Mucosa of gallbladder (tissue), 1 donor: ENCODE measurements around the gene BCL2L2. TPM values are rescaled to one million over a fixed set of nuclear protein-coding genes. Genes with fewer than 3 reads are reported as not detected.
A peak's percentile ranks its signal among the peaks of the same experiment; 100 is the strongest.

Experiments
- DNase-seq: peaks from one replicate; pipeline ENCODE4 v3.0.0-alpha.2; 2020; ENCODE audit warnings: low spot score
- total RNA-seq: library from RNA; stranded (reverse); gene quantifications from one replicate; pipeline ENCODE4 v1.2.1, GENCODE V29; 2021
- donor health status: DM: no; HTN: no; CAD: no.

BCL2L2 gene
- total RNA-seq, 1 donor from 2014 or later, result 54.2 TPM

DNA sequence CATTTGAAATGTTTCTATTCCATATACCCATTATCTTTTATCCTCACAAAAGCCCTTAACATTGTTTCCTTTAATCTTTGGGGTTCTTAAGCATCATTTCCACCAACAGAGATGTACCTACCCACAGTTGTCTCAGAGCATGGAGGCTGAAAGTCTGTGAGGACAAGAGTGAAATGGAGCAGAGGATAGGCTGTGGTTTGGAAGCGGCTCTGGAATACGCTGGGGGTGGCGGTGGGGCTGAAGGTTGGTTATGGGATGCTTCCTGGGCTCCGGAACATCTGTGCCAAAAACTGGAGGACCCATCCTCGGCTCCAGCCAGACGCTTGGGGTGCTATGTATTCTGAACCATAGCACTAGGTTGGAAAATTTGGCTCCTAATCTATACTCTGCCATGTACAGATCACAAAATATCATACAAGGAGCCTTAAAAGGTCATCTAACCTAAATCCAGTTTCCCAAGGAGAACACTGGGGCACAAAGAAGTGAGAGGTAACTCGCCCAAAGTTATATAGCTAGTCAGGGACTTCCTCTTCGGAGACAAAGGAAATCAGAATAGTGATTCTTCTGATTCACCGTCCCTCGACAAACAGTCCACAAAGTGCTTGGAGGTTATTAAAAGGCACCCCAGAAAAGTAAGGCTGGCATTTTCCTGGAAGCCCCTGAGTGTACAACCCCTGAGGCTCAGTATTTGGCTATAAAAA is 6.5 kb upstream of the BCL2L2 start:
- DNase-seq, result no peak

DNA sequence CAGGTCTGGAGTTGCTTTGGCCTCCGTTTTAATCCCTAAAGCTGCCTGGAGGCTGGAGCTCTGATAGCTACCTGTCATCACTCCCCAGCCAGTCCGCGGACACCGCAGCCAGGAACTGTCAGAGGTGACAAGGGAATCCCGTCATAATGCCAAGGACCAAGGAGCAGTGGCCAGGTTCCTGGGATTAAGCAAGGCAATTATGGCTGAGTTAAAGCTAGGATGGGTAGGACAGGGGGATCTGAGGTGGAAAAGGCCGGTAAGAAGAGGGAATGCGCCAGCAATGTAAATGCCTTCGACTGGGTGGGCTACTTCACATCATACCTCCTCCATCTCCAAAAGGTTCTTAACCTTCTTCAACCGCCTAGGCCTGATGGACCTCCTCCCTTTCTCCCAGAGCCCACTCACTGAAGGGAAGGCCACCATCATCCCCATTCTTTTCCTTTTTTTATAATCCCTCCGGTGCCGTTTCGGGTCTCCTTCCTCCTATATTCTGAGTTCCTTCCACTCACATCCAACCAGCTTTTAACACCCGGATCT is 5.9 kb upstream of the BCL2L2 start:
- peak; percentile 36 for DNase-seq

DNA sequence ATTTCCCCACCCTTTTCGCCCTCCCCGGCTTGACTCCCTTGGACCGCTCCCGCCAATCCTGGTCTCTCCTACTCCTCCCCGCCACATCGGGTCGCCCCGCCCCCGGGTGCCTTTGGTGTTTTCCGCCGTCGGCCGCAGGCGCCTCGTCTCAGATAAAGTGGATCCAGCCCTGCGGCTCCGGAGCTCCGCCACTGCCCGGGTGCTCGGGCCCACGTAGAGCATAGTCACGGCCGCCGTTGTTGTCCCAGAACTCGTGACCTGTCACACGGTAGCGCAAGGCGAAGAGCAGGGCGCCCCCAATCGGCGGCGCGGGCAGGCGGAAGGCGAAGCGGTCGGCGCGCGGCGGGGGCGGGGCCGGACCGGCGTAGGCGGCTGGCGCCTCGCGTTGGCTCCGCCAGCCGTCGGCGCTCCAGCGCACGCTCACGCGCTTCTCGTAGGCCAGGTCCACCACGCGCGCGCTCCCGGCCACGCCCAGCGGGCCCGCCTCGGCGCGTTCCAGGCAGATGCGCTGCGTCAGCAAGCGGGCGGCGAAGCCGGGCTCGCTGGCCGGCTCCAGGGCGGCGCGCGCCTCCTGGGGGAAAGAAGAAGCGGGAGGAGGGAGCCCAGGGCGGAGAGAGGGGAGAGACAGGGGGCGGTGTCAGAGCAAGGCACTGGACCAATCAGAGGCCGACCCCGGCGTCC is 5.2 kb upstream of the BCL2L2 start:
- peak; percentile 98 for DNase-seq

DNA sequence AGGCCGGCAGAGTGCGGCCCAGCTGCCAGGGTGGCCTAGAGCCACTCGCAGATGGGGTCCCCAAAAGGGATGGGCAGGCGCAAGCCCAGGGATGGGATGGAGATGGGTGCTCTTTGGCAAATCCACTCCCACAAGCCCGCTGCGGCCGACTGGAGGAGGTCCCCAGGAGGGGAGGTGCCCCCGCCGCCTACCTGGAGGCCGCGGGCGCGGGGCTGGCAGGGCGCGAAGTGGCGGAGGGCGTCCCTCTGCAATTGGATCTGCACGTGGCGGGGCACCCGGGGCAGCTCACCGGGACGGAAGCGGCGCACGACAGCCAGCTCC is 4.7 kb upstream of the BCL2L2 start:
- DNase-seq, result no peak

DNA sequence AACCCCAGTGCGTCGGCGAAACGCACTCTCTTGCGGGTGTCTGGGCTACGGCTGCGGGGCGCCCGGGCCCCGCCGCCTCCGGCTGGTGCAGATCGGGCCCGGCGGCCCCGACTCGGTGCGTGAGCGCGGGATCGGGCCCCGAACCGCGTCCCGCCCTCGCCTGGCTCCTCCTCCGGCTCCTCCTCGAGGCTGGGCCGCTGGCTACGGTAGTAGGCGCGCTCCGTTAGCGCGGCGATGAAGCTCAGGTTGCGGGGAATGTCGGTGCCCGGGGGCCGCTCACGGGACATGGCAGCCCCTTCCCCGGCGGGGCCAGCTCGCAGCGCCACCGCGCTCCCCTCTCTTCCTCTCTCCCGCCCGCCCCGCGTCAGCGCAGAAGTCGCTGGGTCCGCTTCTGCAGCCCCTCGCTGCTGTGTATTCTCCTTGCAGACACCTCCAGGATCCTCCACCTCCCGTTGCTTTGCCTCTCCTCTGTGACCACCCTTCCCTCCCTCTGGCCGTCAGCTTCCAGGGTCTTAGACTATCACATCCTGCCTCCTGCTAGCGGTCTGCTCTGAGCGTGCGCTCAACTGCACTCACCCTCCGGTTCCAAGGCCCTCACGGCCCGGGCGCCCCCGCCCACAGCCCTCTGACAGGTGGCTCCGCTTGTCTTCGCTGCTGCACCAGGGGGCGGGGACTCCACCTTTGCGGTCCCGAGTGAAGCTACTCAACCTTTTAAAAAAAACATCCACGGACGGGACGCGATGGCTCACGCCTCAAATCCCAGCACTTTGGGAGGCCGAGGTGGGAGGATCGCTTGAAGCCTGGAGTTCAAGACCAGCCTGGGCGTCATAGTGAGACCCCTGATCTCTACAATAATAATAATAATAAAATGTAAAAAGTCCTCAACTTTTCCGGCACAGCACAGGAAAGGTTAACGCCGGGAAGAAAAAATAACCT is 4.1 kb upstream of the BCL2L2 start, which contains the start of gene PPP1R3E:
TSS of gene PPP1R3E (minus strand) at position 570 of the 936 bp plus-strand sequence. CDS start at position 287, 283 bp downstream.
- DNase-seq, result peak; percentile 57

DNA sequence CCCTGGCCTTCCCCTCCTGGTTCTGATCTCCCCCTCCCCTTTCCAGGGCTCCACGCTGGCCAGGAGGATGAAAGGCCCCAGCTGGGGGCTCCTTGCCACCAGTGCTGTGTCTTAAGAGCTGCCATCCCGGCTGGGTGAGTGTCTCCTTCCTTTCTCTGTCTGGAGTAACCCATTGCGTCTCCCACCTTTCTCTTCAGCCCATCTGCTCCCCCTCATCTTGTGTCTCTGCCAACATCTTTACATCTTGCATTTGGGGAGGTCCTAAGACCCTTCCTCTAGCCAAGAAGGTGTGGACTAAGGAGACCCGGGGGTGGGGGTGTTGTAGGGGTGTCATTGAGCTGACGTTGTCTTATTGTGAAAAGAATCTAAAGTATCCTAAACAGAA is 505 bp downstream of the BCL2L2 start:
- no peak for DNase-seq

DNA sequence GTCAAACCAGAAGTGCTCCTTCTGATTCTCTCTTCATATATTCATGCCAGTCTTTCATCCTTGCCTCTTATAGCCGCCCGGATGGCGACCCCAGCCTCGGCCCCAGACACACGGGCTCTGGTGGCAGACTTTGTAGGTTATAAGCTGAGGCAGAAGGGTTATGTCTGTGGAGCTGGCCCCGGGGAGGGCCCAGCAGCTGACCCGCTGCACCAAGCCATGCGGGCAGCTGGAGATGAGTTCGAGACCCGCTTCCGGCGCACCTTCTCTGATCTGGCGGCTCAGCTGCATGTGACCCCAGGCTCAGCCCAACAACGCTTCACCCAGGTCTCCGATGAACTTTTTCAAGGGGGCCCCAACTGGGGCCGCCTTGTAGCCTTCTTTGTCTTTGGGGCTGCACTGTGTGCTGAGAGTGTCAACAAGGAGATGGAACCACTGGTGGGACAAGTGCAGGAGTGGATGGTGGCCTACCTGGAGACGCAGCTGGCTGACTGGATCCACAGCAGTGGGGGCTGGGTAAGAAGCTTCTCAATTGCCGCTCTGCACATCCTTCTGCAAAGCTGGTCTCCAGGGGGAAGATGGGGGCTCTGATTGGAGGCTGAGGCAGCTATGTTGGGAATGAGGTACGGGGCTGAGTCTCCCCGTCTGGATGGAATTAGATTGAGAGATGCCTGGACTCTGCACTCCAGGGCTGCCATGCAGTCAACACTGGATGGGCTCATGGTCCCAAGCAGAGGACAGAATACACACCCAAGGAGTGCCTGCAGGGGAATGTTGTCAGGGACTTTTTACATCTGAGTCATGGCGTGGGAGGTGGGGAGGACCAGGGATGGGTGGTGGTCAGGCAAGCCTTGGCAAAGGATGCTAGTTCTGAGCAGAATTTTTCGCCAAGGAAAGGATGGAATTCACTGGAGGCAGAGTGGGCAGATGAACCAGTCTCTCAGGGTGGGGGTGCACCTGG is 1.3 kb downstream of the BCL2L2 start:
- no peak for DNase-seq

DNA sequence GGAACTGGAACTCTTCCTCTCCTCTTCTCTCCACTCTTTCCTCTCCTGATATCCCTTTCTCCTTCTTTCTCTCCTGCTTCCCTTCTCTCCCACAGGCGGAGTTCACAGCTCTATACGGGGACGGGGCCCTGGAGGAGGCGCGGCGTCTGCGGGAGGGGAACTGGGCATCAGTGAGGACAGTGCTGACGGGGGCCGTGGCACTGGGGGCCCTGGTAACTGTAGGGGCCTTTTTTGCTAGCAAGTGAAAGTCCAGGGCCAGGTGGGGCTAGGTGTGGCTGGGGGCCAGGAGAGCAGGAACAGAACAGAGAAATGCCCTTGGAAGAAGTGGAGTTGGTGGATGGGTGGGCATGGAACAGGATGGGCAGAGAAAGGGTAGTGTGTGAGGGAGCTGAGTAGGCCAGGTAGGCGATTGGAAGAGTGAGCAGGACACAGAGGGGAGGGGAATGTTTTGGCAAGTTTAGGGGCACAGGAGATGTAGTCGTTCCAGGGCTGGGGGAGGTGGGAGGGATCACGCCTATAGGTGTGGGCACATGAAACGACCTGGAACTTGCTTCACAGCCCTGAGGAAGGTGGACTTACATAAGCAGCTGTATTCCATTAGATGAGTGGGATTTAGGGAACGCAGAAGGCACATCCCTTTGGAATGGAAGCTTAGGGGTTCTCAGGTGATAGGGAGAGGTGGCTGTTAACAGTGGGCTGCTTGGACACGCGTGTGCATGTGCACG is 2.2 kb downstream of the BCL2L2 start:
- DNase-seq, result no peak

DNA sequence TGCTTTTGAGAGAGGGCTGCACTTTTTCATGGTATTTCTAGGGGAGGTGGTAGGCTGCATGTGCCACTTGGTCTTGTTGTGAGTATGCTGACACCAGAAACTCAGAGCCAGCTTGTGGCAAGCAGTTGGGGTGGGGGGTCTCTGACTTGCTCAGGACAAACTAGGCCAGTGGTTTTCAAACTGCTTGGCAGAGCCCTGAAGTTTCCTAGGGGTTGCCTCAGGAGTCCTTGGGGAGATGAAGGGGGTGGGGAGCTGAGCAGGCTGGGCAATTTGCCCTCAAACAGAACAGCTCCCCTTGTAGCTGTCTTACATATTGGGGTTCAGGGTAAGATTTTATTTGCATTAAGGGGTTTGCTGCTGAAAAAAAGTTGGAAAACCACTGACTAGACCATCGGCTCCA is 3.9 kb downstream of the BCL2L2 start:
- DNase-seq, result no peak

DNA sequence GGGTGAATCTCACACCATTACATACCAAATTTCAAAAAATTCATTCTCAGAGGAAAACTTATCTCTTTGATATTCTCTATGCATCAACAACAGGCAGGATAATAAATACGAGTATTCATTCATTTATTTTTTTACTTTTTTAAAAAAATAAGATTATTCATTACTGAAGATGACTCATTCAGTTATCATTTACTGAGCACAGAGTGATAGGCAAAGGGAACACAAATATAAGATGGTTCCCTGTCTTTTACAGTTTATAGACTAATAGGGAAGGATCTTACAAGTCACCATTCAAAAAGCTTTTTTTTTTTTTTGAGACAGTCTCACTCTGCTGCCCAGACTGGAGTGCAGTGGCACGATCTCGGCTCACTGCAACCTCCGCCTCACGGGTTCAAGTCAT is 9.7 kb downstream of the BCL2L2 start:
- no peak for DNase-seq

DNA sequence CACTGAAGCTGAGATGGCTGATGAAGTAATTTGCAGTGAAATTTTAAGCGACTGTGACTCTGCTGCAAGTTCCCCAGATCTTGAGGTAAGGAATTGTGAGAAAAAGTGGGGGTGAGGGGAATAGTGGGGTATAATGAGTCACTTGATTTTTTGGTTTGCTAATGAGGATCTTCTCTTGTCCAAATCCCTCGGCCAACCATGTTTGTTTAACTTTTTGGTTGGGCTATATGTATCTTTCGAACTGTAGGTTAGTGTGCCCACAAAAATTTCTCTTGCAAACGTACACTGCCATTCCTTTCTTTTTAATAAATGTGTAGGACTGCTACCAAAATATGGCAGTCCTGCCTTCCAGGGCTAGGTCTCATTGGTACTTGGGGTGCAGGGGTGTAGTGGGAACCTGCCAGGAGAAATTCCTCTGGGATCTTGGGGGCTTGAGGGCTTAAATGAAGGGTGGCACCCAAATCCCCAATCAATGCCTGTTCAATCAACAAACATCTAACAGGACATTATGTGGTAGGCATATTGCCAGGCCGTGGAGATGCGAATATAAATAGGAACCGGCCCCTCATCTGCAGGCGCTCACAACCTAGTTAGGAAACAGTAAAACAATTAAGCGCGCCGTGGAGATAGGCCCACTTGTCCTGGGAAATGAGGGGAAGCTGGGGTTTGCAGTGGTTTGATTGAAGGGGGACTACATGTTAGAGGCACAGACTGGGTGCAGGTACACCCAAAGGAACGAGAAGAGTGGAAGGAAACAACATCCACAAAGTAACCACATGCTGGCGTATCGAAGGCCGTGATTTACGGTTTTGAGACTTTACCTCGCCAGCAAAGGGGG is 13.3 kb downstream of the BCL2L2 start:
- no peak for DNase-seq

DNA sequence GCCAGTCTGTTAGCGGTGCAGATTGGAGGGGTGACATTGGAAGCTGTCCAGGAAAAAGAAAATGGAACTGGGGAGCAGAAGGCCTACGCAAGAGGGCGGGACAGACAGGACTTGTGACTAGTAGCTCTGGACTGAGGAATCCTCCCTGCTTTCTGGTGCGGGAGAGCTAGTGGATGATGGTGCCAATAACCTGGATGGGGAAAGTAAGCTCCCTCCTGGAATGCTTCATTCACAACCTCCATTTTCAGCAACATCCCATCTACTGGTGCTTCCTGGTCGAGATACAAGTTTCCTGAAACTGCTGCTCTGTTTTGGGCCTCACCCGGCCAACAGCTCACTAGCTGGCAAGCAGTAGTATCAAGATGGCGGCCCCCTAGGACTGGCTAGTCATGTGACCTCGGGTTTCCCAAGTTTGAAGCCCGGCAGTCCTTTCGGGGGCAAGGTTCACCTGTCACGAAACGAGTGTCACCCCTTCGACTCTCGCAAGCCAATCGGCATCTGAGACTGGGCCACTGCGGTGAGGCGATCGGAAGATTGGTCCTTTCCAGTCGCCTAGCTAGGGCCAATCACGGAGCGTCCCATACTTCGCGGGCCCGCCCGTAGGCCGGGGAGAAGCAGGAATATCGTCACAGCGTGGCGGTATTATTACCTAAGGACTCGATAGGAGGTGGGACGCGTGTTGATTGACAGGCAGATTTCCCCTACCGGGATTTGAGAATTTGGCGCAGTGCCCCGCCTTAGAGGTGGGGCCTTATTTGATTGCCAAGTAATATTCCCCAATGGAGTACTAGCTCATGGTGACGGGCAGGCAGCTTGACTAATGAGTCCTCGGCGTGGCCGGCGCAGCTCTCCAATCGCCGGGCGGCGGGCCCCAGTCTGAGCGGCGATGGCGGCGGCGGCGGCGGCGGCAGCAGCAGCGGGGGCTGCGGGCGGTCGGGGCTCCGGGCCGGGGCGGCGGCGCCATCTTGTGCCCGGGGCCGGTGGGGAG is 14.2 kb downstream of the BCL2L2 start, which contains the start of gene PABPN1:
TSS of gene PABPN1 (plus strand) at position 874 of the 988 bp plus-strand sequence. CDS start at position 887, 13 bp downstream.
- peak; percentile 100 for DNase-seq

DNA sequence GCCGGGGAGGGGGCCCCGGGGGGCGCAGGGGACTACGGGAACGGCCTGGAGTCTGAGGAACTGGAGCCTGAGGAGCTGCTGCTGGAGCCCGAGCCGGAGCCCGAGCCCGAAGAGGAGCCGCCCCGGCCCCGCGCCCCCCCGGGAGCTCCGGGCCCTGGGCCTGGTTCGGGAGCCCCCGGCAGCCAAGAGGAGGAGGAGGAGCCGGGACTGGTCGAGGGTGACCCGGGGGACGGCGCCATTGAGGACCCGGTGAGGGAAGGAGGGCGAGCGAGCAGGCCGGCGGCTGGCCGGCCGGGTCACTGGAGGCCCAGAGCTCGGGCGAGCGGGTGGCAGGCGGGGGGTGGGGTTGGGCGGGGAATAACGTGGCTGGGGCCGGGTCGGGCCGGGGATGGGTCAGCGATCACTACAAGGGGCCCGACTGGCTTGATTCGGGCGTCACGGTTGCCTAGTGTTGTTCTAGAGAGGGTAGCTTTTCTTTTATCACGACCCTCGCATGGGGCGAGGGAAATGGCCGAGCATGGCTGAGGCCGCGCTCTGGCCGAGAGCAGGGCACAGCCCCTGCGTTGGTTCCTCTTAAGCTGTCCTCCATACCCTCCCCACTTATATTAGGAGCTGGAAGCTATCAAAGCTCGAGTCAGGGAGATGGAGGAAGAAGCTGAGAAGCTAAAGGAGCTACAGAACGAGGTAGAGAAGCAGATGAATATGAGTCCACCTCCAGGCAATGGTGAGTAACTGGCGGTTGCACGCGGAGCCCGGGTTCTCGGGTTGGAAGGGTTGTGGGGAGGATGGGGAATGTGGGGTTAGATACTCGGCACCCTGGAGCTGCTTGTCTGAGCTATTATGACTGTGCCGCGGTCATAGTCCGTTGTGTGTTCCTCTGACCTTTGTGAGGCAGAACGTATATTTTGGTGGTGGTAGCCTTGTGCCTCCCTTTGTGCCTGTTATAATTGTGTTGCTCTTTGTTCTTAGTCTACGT is 15.2 kb downstream of the BCL2L2 start:
- no peak for DNase-seq

DNA sequence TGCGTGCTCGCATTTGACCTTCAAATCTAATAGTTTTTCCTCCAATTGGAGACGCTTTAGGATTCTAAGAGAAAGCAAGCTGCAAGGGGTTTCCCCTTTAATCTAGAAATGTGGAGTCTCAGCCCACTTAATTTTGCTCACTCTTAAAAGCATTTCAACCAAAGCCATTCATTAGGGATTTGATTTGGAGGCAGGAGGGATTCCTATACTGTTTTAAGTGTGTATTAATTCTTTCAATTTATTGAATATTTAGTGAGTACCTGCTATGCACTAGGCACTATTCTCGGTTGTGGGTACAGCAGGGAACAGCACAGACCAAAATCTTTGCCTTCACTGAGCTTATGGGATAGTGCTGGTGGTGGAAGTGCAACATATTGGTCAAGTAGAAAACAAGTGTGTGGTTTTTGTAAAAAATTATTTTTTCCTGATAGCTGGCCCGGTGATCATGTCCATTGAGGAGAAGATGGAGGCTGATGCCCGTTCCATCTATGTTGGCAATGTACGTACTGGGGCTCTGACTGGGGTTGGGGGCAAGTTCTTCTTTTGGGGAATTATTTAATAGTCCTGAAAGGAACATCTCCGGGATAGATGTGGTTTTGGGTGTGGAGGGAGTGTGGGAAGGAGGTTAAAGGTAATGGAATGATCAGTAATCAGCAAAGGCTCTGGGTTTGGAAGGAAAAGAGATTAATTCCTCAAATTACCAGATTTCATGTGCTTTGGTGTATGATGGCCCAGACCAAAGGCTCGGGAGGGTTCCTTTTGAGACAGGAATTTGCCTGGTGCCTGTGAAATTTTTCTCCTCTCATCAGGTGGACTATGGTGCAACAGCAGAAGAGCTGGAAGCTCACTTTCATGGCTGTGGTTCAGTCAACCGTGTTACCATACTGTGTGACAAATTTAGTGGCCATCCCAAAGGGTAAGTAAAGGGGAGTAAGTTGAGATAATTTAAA is 16.2 kb downstream of the BCL2L2 start:
- no peak for DNase-seq

DNA sequence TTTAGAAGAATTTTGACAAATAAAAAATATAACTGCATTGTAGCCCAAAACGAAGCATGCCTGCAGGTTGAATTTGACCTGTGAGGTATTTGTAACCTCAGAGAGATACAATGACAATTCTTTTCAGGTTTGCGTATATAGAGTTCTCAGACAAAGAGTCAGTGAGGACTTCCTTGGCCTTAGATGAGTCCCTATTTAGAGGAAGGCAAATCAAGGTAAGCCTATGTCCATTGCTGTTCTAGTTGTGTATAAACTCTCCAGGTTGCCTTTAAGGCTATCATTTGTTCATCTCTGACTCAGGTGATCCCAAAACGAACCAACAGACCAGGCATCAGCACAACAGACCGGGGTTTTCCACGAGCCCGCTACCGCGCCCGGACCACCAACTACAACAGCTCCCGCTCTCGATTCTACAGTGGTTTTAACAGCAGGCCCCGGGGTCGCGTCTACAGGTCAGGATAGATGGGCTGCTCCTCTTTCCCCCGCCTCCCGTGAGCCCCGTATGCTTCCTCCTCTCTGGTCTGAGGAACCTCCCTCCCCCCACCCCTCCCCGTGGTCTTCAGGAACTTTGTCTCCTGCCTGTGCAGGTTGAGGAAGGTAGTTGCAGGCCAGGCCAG is 17.3 kb downstream of the BCL2L2 start:
- no peak for DNase-seq
